Activated CD8-positive, alpha-beta T cell treated with anti-CD3 and anti-CD28 coated beads for 36 hours (primary cell): ENCODE data around the gene SCAF4. TPM values are rescaled to one million over a fixed set of nuclear protein-coding genes. Genes with fewer than 3 reads are reported as not detected.

Experiments
- ATAC-seq: fragments of 200-7000 bp; cut with Tn5 transposase; one replicate; pipeline ENCODE4 v1.10.0; 2021; ENCODE audit warnings: mild to moderate bottlenecking, moderate library complexity
- CTCF ChIA-PET: fragments of 350-600 bp; sonication (Branson Sonifier 250); formaldehyde crosslinking; loops from one replicate; lab custom pipeline; 2021; ENCODE audit warnings: antibody characterized with exemption; lab: Charles Lee
- POLR2A ChIA-PET: fragments of 350-600 bp; sonication (Branson Sonifier 250); formaldehyde crosslinking; loops from one replicate; lab custom pipeline; 2021; ENCODE audit warnings: antibody characterized with exemption; lab: Charles Lee
- DNase-seq: peaks from one replicate; pipeline ENCODE4 v3.0.0-alpha.2; 2020
- H3K27ac Mint-ChIP-seq: one replicate; pipeline ENCODE4 v1.8.0; 2021; ENCODE audit warnings: mild to moderate bottlenecking, mixed read lengths
- H3K27me3 Mint-ChIP-seq: one replicate; pipeline ENCODE4 v1.8.0; 2021; ENCODE audit warnings: mixed read lengths
- H3K36me3 Mint-ChIP-seq: one replicate; pipeline ENCODE4 v1.8.0; 2021; ENCODE audit warnings: low read depth, mixed read lengths
- H3K4me1 Mint-ChIP-seq: one replicate; pipeline ENCODE4 v1.8.0; 2021; ENCODE audit warnings: low read depth, mixed read lengths
- H3K4me3 Mint-ChIP-seq: one replicate; pipeline ENCODE4 v1.8.0; 2021; ENCODE audit warnings: mild to moderate bottlenecking, moderate library complexity, mixed read lengths
- H3K9me3 Mint-ChIP-seq: one replicate; pipeline ENCODE4 v1.8.0; 2021; ENCODE audit warnings: mixed read lengths
- intact Hi-C: fragments of 100-400 bp; cut with micrococcal nuclease; formaldehyde crosslinking; loops from one replicate; pipeline ENCODE4 v1.10.0; 2022
- total RNA-seq, 2 experiments: library from RNA; stranded (reverse); gene quantifications; one replicate each; pipeline ENCODE4 v1.2.3, GENCODE V29; 2021
- TF ChIP-seq, protein P1 (sequence below): fragments of 200-600 bp; IDR thresholded peaks from one replicate; pipeline ENCODE4 v1.8.0; 2022; ENCODE audit warnings: antibody characterized with exemption, mild to moderate bottlenecking

SCAF4 gene
- total RNA-seq, 2 experiments from 2014 or later = 48.6 to 49.3 TPM

DNA sequence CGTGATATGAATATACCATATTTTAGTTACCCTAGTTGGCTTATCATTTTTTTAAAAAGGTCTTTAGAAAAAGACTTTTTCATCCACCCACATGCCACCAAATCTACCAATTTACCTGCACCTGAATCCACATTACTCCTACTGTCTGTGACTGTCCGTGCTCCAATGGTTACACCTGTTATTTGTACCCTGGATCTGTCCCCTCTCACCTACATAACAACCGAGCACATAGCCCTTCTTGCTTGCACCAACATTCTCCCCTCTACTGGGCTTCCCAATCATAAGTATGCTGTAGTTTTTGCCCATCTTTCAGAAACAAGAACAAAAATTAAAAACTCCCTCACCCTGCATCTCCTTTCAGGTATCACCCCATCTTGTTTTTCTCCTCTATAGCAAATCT lies 54.9 kb downstream of the SCAF4 start:
- H3K27me3 Mint-ChIP-seq = no peaks in the 10 kb centered on the region
- H3K4me1 Mint-ChIP-seq = no peaks in the 10 kb centered on the region
- TF ChIP-seq, protein P1, sequence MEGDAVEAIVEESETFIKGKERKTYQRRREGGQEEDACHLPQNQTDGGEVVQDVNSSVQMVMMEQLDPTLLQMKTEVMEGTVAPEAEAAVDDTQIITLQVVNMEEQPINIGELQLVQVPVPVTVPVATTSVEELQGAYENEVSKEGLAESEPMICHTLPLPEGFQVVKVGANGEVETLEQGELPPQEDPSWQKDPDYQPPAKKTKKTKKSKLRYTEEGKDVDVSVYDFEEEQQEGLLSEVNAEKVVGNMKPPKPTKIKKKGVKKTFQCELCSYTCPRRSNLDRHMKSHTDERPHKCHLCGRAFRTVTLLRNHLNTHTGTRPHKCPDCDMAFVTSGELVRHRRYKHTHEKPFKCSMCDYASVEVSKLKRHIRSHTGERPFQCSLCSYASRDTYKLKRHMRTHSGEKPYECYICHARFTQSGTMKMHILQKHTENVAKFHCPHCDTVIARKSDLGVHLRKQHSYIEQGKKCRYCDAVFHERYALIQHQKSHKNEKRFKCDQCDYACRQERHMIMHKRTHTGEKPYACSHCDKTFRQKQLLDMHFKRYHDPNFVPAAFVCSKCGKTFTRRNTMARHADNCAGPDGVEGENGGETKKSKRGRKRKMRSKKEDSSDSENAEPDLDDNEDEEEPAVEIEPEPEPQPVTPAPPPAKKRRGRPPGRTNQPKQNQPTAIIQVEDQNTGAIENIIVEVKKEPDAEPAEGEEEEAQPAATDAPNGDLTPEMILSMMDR = no peak
- no peaks in the 10 kb centered on the region for H3K9me3 Mint-ChIP-seq
- ChIA-PET CTCF (no interaction called here), POLR2A (interaction anchor here (0.7 kb wide), 1 partner anchor 17 kb away, joined by 3 read pairs; no protein-coding TSS in a partner anchor)
- H3K27ac Mint-ChIP-seq = no peak overlapping the region
- H3K4me3 Mint-ChIP-seq = no peak overlapping the region
- peaks cover 14% of the 10 kb centered on the region for H3K36me3 Mint-ChIP-seq
- intact Hi-C loops = no loop called here
- ATAC-seq = no peak
- no peak for DNase-seq

DNA sequence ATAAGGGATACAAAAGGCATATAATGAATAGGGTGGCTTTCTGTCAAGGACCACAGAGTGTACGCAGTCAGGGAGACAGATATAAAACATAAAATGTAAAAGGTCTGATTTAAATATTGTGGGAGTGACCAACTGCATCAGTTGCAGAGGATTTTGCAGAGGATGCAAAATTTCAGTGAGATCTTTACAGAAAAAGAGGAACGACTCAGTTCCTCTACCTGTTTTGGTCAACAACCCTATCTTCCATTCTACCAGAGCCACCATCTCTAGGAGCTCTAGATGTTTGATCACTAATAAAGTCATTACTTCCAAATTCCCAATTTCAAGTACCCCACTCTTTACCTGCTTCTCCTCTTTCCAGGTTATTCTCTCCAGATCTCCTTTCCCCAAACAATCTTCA lies 56.0 kb downstream of the SCAF4 start:
- intact Hi-C loops = no loop called here
- ChIA-PET POLR2A (no interaction called here), CTCF (no interaction called here)
- Mint-ChIP-seq H3K9me3 (no peaks in the 10 kb centered on the region), H3K27ac (no peak overlapping the region), H3K4me3 (no peak overlapping the region), H3K27me3 (no peaks in the 10 kb centered on the region), H3K4me1 (peaks cover 4% of the 10 kb centered on the region), H3K36me3 (peaks cover 14% of the 10 kb centered on the region)
- DNase-seq (no peak), ATAC-seq (no peak)
- TF ChIP-seq, protein P1 = no peak

DNA sequence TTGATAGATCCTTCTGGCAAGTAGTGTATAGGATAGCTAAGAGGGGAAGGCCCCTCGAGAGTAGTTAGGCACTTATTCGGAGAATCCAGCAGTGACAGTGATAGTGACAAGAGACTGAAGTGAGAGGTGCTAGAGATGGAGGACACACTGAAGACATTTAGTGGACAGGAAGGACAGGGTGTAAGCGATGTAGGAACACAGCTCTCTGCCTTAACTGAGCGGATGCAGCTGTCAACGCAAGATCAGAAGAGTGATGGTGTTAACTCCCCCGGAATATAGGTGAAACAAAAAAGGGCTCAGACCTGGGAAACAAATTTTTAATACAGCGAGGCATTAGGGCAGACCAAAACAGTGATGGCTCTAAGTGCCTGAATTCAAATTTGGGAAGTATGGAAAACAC lies 56.6 kb downstream of the SCAF4 start:
- CTCF ChIA-PET = interaction anchor here (1.3 kb wide), 1 partner anchor 197 kb away, joined by 3 read pairs; no protein-coding TSS in a partner anchor

GRCh38 chr21:31673321-31673912 lies 58.5 kb downstream of the SCAF4 start:
- peaks cover 21% of the 10 kb centered on the region for H3K4me1 Mint-ChIP-seq
- ATAC-seq (no peak), DNase-seq (no peak)
- ChIA-PET CTCF (no interaction called here), POLR2A (no interaction called here)
- no peaks in the 10 kb centered on the region for H3K9me3 Mint-ChIP-seq
- intact Hi-C loops = no loop called here
- no peaks in the 10 kb centered on the region for H3K27me3 Mint-ChIP-seq
- H3K27ac Mint-ChIP-seq = peak overlapping the region; percentile 37
- H3K36me3 Mint-ChIP-seq = peaks cover 18% of the 10 kb centered on the region
- no peak overlapping the region for H3K4me3 Mint-ChIP-seq
- TF ChIP-seq, protein P1 = no peak

More for the DNA sequence above, 56.6 kb downstream of the SCAF4 start:
- H3K36me3 Mint-ChIP-seq = peaks cover 13% of the 10 kb centered on the region
- H3K4me1 Mint-ChIP-seq = peaks cover 9% of the 10 kb centered on the region
- DNase-seq (no peak), ATAC-seq (no peak)
- TF ChIP-seq, protein P1 = no peak
- no peak overlapping the region for H3K4me3 Mint-ChIP-seq
- no peak overlapping the region for H3K27ac Mint-ChIP-seq
- H3K27me3 Mint-ChIP-seq = no peaks in the 10 kb centered on the region
- intact Hi-C loops = no loop called here
- POLR2A ChIA-PET = interaction anchor here (1.2 to 1.5 kb wide), 2 partner anchors 34 to 58 kb away, joined by 3 to 5 read pairs; partner anchors contain the start of gene SCAF4
- H3K9me3 Mint-ChIP-seq = no peaks in the 10 kb centered on the region

- peaks cover 36% of the 10 kb centered on the region for H3K4me1 Mint-ChIP-seq
- ChIA-PET POLR2A (no interaction called here), CTCF (no interaction called here)
- no peak overlapping the region for H3K27ac Mint-ChIP-seq
- no peaks in the 10 kb centered on the region for H3K9me3 Mint-ChIP-seq
- DNase-seq (no peak), ATAC-seq (no peak)
- H3K36me3 Mint-ChIP-seq = peaks cover 31% of the 10 kb centered on the region
- intact Hi-C loops = no loop called here
- H3K27me3 Mint-ChIP-seq = no peaks in the 10 kb centered on the region
- no peak overlapping the region for H3K4me3 Mint-ChIP-seq
- TF ChIP-seq, protein P1 = no peak
These were observed 60.0 kb downstream of the SCAF4 start for GRCh38 chr21:31671931-31672330.
